ENCODE data around the gene WDR90. TPM values are rescaled to one million over a fixed set of nuclear protein-coding genes. Genes with fewer than 3 reads are reported as not detected.
A peak's percentile ranks its signal among the peaks of the same experiment; 100 is the strongest.

WDR90 gene
- total and polyA plus RNA-seq, 2 of the 13 experiments (the other 11 are each of a cell fraction or from before 2014, with no cell fraction given): 14.9 to 28.9 TPM

GRCh38 chr16:667113-667779 lies 18.1 kb downstream of the WDR90 start (continued):
- TF ChIP-seq, protein P1, sequence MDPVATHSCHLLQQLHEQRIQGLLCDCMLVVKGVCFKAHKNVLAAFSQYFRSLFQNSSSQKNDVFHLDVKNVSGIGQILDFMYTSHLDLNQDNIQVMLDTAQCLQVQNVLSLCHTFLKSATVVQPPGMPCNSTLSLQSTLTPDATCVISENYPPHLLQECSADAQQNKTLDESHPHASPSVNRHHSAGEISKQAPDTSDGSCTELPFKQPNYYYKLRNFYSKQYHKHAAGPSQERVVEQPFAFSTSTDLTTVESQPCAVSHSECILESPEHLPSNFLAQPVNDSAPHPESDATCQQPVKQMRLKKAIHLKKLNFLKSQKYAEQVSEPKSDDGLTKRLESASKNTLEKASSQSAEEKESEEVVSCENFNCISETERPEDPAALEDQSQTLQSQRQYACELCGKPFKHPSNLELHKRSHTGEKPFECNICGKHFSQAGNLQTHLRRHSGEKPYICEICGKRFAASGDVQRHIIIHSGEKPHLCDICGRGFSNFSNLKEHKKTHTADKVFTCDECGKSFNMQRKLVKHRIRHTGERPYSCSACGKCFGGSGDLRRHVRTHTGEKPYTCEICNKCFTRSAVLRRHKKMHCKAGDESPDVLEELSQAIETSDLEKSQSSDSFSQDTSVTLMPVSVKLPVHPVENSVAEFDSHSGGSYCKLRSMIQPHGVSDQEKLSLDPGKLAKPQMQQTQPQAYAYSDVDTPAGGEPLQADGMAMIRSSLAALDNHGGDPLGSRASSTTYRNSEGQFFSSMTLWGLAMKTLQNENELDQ (CRISPR knock-in tag; IDR thresholded peaks at IDR 0.05; ENCODE audit: borderline replicate concordance): no peak
- TF ChIP-seq MEIS1 (CRISPR knock-in tag; IDR thresholded peaks at IDR 0.05; ENCODE audit: borderline replicate concordance): no peak
- TF ChIP-seq HNRNPL (IDR thresholded peaks at IDR 0.05; ENCODE audit: low read depth, low read length): peak; percentile 51; the same call in 1 of the 2 replicates
- no peak; the same call in 1 of the 2 replicates for TF ChIP-seq RXRA (CRISPR knock-in tag; IDR thresholded peaks at IDR 0.05)
- TF ChIP-seq MIER3 (CRISPR knock-in tag; IDR thresholded peaks at IDR 0.05; ENCODE audit: borderline replicate concordance): no peak

GRCh38 chr16:667780-668518 lies 18.8 kb downstream of the WDR90 start, which contains the start of gene RHOT2:
Gene RHOT2, plus strand, starts transcription at chr16:668132. Its CDS starts 68 bp downstream, at chr16:668200.
- Histone ChIP-seq H3K27me3 (ENCODE audit: control insufficient read depth in 1 of 2, insufficient read depth in 2 of 2, low read length in 2 of 2) (no peaks in the 10 kb centered on the region), H3K4me1 (ENCODE audit: insufficient read depth, low read length) (peaks cover 18% of the 10 kb centered on the region), H3K4me3 (replicated peaks in 1 of 3; ENCODE audit: insufficient read depth in 1 of 3, low read depth in 2 of 3, low read length in 3 of 3) (peak within 1 kb of the TSS; percentile 87 to 96 (median 91)), H4K20me1 (ENCODE audit: insufficient read depth, low read length) (no peaks in the 10 kb centered on the region), H3K79me2 (ENCODE audit: insufficient read depth, low read length) (peaks cover 17% of the 10 kb centered on the region), H3K36me3 (replicated peaks in 1 of 2; ENCODE audit: control insufficient read depth in 1 of 2, insufficient read depth in 2 of 2, low read length in 2 of 2) (peaks cover 17 to 34% of the 10 kb centered on the region in 2 experiments; a peak in 4 of 5 replicates), H3K9ac (ENCODE audit: insufficient read depth, low read depth, low read length) (peak within 1 kb of the TSS; percentile 93), H3K9me3 (ENCODE audit: low read length) (no peaks in the 10 kb centered on the region), H2AFZ (ENCODE audit: low read length) (peak within 1 kb of the TSS; percentile 83), H3K27ac (ENCODE audit: extremely low read length, insufficient read depth, low read length) (peak within 1 kb of the TSS; percentile 58), H3K4me2 (ENCODE audit: low read depth, low read length) (peak within 1 kb of the TSS; percentile 92)
- ATAC-seq (peak; percentile 91), DNase-seq (ENCODE audit: low spot score) (peak; percentile 77), FAIRE-seq (no peak)
- POLR2A ChIA-PET: interaction anchor here (0.7 to 2.0 kb wide), 9 partner anchors 8 to 32 kb away, joined by 3 to 8 read pairs (median 5); partner anchors contain the start of genes METTL26, RHBDL1, STUB1 and WDR24
- CTCF ChIA-PET (ENCODE audit: low intra/inter-chr PET ratio, low total read pairs): interaction anchor here (1.0 to 1.4 kb wide), 3 partner anchors 9 to 18 kb away, joined by 3 to 4 read pairs (median 4); partner anchors contain the start of gene STUB1
- intact Hi-C loops (cut with micrococcal nuclease; ENCODE audit: unreplicated experiment) (no loop called here), in situ Hi-C loops (cut with HindIII; ENCODE audit: extremely low pct_ligation_motif_present, low pct_unique_long_range_greater_than_20kb) (no loop called here)
- no TSS peak for BruUV-seq (replicated peaks)
- WGBS (ENCODE audit: low lambda C conversion rate): 3% methylated on average over 17 of the region's 78 CpGs
- TF ChIP-seq NR0B2 (CRISPR knock-in tag; IDR thresholded peaks at IDR 0.05) (no peak), KLF6 (CRISPR knock-in tag; IDR thresholded peaks at IDR 0.05) (0 out of 2 replicates have a peak, but pooled peaks have one; percentile 58), RFX1 (IDR thresholded peaks at IDR 0.05) (no peak), MEIS1 (CRISPR knock-in tag; IDR thresholded peaks at IDR 0.05; ENCODE audit: borderline replicate concordance) (no peak), IRF2 (CRISPR knock-in tag; IDR thresholded peaks at IDR 0.05) (peak; percentile 86; the same call in 1 of the 2 replicates), ZBTB7A (CRISPR knock-in tag; IDR thresholded peaks at IDR 0.05) (0 out of 2 replicates have a peak, but pooled peaks have one; percentile 67), NCOA2 (CRISPR knock-in tag; IDR thresholded peaks at IDR 0.05) (peak; percentile 61; the same call in 1 of the 2 replicates), ZNF777 (CRISPR knock-in tag; IDR thresholded peaks at IDR 0.05) (peak; percentile 57; the same call in 1 of the 2 replicates), ZNF263 (CRISPR knock-in tag; IDR thresholded peaks at IDR 0.05) (no peak), PLRG1 (conservative IDR thresholded peaks at IDR 0.05) (no peak), SMARCC2 (IDR thresholded peaks at IDR 0.05) (no peak), ZNF546 (CRISPR knock-in tag; conservative IDR thresholded peaks at IDR 0.05) (no peak), NFIC (IDR thresholded peaks at IDR 0.05; ENCODE audit: low read length) (no peak), HOXA7 (CRISPR knock-in tag; IDR thresholded peaks at IDR 0.05) (no peak)
- TF ChIP-seq, protein P2, sequence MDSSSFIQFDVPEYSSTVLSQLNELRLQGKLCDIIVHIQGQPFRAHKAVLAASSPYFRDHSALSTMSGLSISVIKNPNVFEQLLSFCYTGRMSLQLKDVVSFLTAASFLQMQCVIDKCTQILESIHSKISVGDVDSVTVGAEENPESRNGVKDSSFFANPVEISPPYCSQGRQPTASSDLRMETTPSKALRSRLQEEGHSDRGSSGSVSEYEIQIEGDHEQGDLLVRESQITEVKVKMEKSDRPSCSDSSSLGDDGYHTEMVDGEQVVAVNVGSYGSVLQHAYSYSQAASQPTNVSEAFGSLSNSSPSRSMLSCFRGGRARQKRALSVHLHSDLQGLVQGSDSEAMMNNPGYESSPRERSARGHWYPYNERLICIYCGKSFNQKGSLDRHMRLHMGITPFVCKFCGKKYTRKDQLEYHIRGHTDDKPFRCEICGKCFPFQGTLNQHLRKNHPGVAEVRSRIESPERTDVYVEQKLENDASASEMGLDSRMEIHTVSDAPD (CRISPR knock-in tag; IDR thresholded peaks at IDR 0.05): no peak
